WTC11 (cell line): Measurements from ENCODE around the gene CHCHD1. TPM values are rescaled to one million over a fixed set of nuclear protein-coding genes. Genes with fewer than 3 reads are reported as not detected.

Experiments used
- ATAC-seq: fragments of 200-7000 bp; cut with Tn5 transposase; 2 replicates; pipeline ENCODE4 v1.10.0; 2021; ENCODE audit warnings: mild to moderate bottlenecking, moderate library complexity
- CTCF ChIA-PET: fragments of 300-600 bp; sonication (Branson Sonifier 250); formaldehyde crosslinking; loops from one replicate; lab custom pipeline; 2021; ENCODE audit warnings: antibody characterized with exemption; lab: Charles Lee
- POLR2A ChIA-PET: fragments of 350-600 bp; sonication (Branson Sonifier 250); formaldehyde crosslinking; loops from one replicate; lab custom pipeline; 2021; ENCODE audit warnings: antibody characterized with exemption; lab: Charles Lee
- DNase-seq: peaks from one replicate; pipeline ENCODE4 v3.0.0; 2021; ENCODE audit warnings: low spot score
- H3K27ac Mint-ChIP-seq: 2 replicates; pipeline ENCODE4 v1.8.0; 2021; ENCODE audit warnings: mixed read lengths
- H3K27me3 Mint-ChIP-seq: 2 replicates; pipeline ENCODE4 v1.8.0; 2021; ENCODE audit warnings: low read depth, mild to moderate bottlenecking, moderate library complexity, mixed read lengths
- H3K36me3 Mint-ChIP-seq: 2 replicates; pipeline ENCODE4 v1.8.0; 2021; ENCODE audit warnings: mixed read lengths
- H3K4me1 Mint-ChIP-seq: 2 replicates; pipeline ENCODE4 v1.8.0; 2022; ENCODE audit warnings: mixed read lengths
- H3K4me3 Mint-ChIP-seq: 2 replicates; pipeline ENCODE4 v1.8.0; 2021; ENCODE audit warnings: mild to moderate bottlenecking, moderate library complexity, mixed read lengths
- H3K9me3 Mint-ChIP-seq: 2 replicates; pipeline ENCODE4 v1.8.0; 2021; ENCODE audit warnings: mixed read lengths
- ARID4B ChIP-seq: sonication (generic); formaldehyde crosslinking; IDR thresholded peaks from 2 replicates; pipeline ENCODE4 v1.8.0; 2023; ENCODE audit warnings: missing genetic modification reagents, mild to moderate bottlenecking, borderline replicate concordance
- CBFB ChIP-seq: sonication (generic); formaldehyde crosslinking; IDR thresholded peaks from 2 replicates; pipeline ENCODE4 v1.8.1; 2022; ENCODE audit warnings: mild to moderate bottlenecking, low read depth, missing genetic modification reagents
- E2F1 ChIP-seq: sonication (generic); formaldehyde crosslinking; IDR thresholded peaks from 2 replicates; pipeline ENCODE4 v1.8.0; 2022; ENCODE audit warnings: mild to moderate bottlenecking, missing genetic modification reagents
- HMGA2 ChIP-seq: fragments of 250-450 bp; sonication (Bioruptor Pico); IDR thresholded peaks from 2 replicates; pipeline ENCODE4 v1.4.0; 2021; ENCODE audit warnings: mild to moderate bottlenecking, moderate library complexity
- IRF2 ChIP-seq: sonication (generic); formaldehyde crosslinking; IDR thresholded peaks from 2 replicates; pipeline ENCODE4 v1.8.0; 2022; ENCODE audit warnings: low read depth, missing genetic modification reagents, borderline replicate concordance
- JAZF1 ChIP-seq: fragments of 250-450 bp; sonication (Bioruptor Pico); IDR thresholded peaks from 2 replicates; pipeline ENCODE4 v1.9.0; 2021; ENCODE audit warnings: moderate library complexity, mild to moderate bottlenecking, inconsistent platforms
- JUN ChIP-seq: sonication (generic); formaldehyde crosslinking; IDR thresholded peaks from 2 replicates; pipeline ENCODE4 v1.8.0; 2023; ENCODE audit warnings: mild to moderate bottlenecking, missing genetic modification reagents
- MLX ChIP-seq: sonication (generic); formaldehyde crosslinking; IDR thresholded peaks from 2 replicates; pipeline ENCODE4 v1.8.1; 2023; ENCODE audit warnings: mild to moderate bottlenecking, missing genetic modification reagents, moderate library complexity
- MYBL2 ChIP-seq: sonication (generic); formaldehyde crosslinking; IDR thresholded peaks from 2 replicates; pipeline ENCODE4 v1.8.1; 2023; ENCODE audit warnings: mild to moderate bottlenecking, moderate library complexity, missing genetic modification reagents
- NFYB ChIP-seq: sonication (generic); formaldehyde crosslinking; conservative IDR thresholded peaks from 2 replicates; pipeline ENCODE4 v1.8.0; 2022; ENCODE audit warnings: low read depth, missing genetic modification reagents
- PREB ChIP-seq: sonication (generic); formaldehyde crosslinking; IDR thresholded peaks from 2 replicates; pipeline ENCODE4 v1.8.1; 2022; ENCODE audit warnings: mild to moderate bottlenecking, missing genetic modification reagents, moderate library complexity, borderline replicate concordance
- SMAD4 ChIP-seq: sonication (generic); formaldehyde crosslinking; IDR thresholded peaks from 2 replicates; pipeline ENCODE4 v1.8.0; 2022; ENCODE audit warnings: mild to moderate bottlenecking, missing genetic modification reagents
- USF1 ChIP-seq: sonication (generic); formaldehyde crosslinking; IDR thresholded peaks from 2 replicates; pipeline ENCODE4 v1.8.0; 2022; ENCODE audit warnings: mild to moderate bottlenecking, missing genetic modification reagents
- USF2 ChIP-seq: sonication (generic); formaldehyde crosslinking; IDR thresholded peaks from 2 replicates; pipeline ENCODE4 v1.8.1; 2023; ENCODE audit warnings: mild to moderate bottlenecking, missing genetic modification reagents, moderate library complexity
- ZBTB21 ChIP-seq: sonication (generic); formaldehyde crosslinking; IDR thresholded peaks from 2 replicates; pipeline ENCODE4 v1.8.1; 2023; ENCODE audit warnings: mild to moderate bottlenecking, missing genetic modification reagents, borderline replicate concordance
- ZBTB43 ChIP-seq: sonication (generic); formaldehyde crosslinking; IDR thresholded peaks from 2 replicates; pipeline ENCODE4 v1.8.1; 2023; ENCODE audit warnings: mild to moderate bottlenecking, missing genetic modification reagents
- ZNF138 ChIP-seq: sonication (generic); formaldehyde crosslinking; conservative IDR thresholded peaks from 2 replicates; pipeline ENCODE4 v1.8.1; 2022; ENCODE audit warnings: mild to moderate bottlenecking, moderate library complexity, missing genetic modification reagents
- ZNF532 ChIP-seq: fragments of 250-450 bp; sonication (Bioruptor Pico); IDR thresholded peaks from 2 replicates; pipeline ENCODE4 v1.9.0; 2021; ENCODE audit warnings: mild to moderate bottlenecking, borderline replicate concordance
- total RNA-seq: library from RNA; stranded (reverse); gene quantifications from 3 replicates; pipeline ENCODE4 v1.2.3, GENCODE V29; 2021

Gene CHCHD1
- total RNA-seq, 1 experiment from 2014 or later: 45.9 TPM

GRCh38 chr10:73788864-73789658 is 7.2 kb downstream of the CHCHD1 start (continued):
- no peak for TF ChIP-seq E2F1 (CRISPR knock-in tag)
- no peak for TF ChIP-seq SMAD4 (CRISPR knock-in tag)
- TF ChIP-seq PREB (CRISPR knock-in tag): no peak
- TF ChIP-seq ARID4B (CRISPR knock-in tag): no peak
- TF ChIP-seq ZNF532 (CRISPR knock-in tag): no peak

GRCh38 chr10:73789659-73790055 is 7.8 kb downstream of the CHCHD1 start:
- Mint-ChIP-seq H3K36me3 (peaks cover 29% of the 10 kb centered on the region), H3K4me1 (peaks cover 8% of the 10 kb centered on the region), H3K9me3 (no peaks in the 10 kb centered on the region), H3K4me3 (no peak overlapping the region), H3K27me3 (no peaks in the 10 kb centered on the region), H3K27ac (no peak overlapping the region)
- DNase-seq (no peak), ATAC-seq (no peak)
- ChIA-PET CTCF (no interaction called here), POLR2A (interaction anchor here (0.6 to 1.1 kb wide), 2 partner anchors 18 to 19 kb away, joined by 3 to 9 read pairs; a partner anchor contains a TSS)
- TF ChIP-seq MLX (no peak), MYBL2 (CRISPR knock-in tag) (no peak), IRF2 (CRISPR knock-in tag) (no peak), USF1 (CRISPR knock-in tag) (no peak), JAZF1 (CRISPR knock-in tag) (no peak), ZBTB21 (CRISPR knock-in tag) (no peak), HMGA2 (CRISPR knock-in tag) (no peak), CBFB (CRISPR knock-in tag) (no peak), ZBTB43 (CRISPR knock-in tag) (no peak), NFYB (CRISPR knock-in tag) (no peak), USF2 (CRISPR knock-in tag) (no peak), JUN (CRISPR knock-in tag) (no peak), ZNF138 (CRISPR knock-in tag) (no peak)
